BLaER1 treated with 17β-estradiol and CSF1 and Interleukin-3, amounts not matched to agents 10 nM and 100 nM (cell line): Measurements from ENCODE around the gene LSAMP.

ENCODE experiments used
- H3K27ac ChIP-seq, 11 experiments: shearing (Covaris generic); formaldehyde crosslinking; 2 replicates each; pipeline ENCODE4 v1.8.1; 2022
- H3K27me3 ChIP-seq, 11 experiments: shearing (Covaris generic); formaldehyde crosslinking; 2 replicates each; pipeline ENCODE4 v1.8.1; 2022
- H3K36me3 ChIP-seq, 11 experiments: shearing (Covaris generic); formaldehyde crosslinking; 2 replicates each; pipeline ENCODE4 v1.8.1; 2022
- H3K4me1 ChIP-seq, 10 experiments: shearing (Covaris generic); formaldehyde crosslinking; 2 replicates each; pipeline ENCODE4 v1.8.1; 2022
- H3K4me2 ChIP-seq, 11 experiments: shearing (Covaris generic); formaldehyde crosslinking; 2 replicates each; pipeline ENCODE4 v1.8.1; 2022
- H3K4me3 ChIP-seq, 10 experiments: shearing (Covaris generic); formaldehyde crosslinking; 2 replicates each; pipeline ENCODE4 v1.8.1; 2022
- H3K9ac ChIP-seq, 11 experiments: shearing (Covaris generic); formaldehyde crosslinking; 2 replicates each; pipeline ENCODE4 v1.8.1; 2022
- H3K9me3 ChIP-seq, 11 experiments: shearing (Covaris generic); formaldehyde crosslinking; replicated peaks in 1 of 11; 2 replicates each; pipeline ENCODE4 v1.8.1; 2022
- H4K20me1 ChIP-seq, 11 experiments: shearing (Covaris generic); formaldehyde crosslinking; 2 replicates each; pipeline ENCODE4 v1.8.1; 2022
- Cebpa-rat ChIP-seq, 11 experiments: shearing (Covaris generic); IDR thresholded peaks; 2 replicates each; pipeline ENCODE4 v1.8.1; 2022

Gene LSAMP

DNA sequence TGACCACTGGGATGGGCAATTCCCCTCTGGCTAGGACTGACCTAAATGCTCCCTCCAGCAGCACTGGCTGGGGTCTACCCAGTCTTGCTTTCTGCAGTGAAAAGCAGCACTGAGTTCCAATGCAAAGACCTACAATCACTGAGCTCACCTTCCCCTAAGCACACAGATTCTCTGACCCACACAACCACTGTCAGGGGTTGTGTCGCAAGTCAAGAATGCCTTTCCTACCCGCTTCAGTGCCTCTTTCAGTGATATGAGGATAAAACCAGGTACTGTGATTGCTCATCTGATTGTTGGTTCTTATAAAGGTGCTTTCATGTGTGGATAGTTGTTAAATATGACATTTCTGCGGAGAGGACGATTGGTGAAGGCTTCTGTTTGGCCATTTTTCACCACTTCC lies 476.4 kb downstream of the LSAMP start:
- TF ChIP-seq Cebpa-rat (IDR thresholded peaks at IDR 0.05), result no peak
- Histone ChIP-seq H4K20me1 (no peaks in the 10 kb centered on the region; a peak in 1 of 22 replicates), H3K27ac (no peak overlapping the region), H3K4me3 (no peak overlapping the region), H3K4me1 (no peaks in the 10 kb centered on the region), H3K9me3 (peaks cover 0 to 17% (median 0%) of the 10 kb centered on the region in 11 experiments; a peak in 5 of 22 replicates), H3K27me3 (no peaks in the 10 kb centered on the region), H3K4me2 (no peak overlapping the region), H3K9ac (no peak overlapping the region), H3K36me3 (no peaks in the 10 kb centered on the region)

DNA sequence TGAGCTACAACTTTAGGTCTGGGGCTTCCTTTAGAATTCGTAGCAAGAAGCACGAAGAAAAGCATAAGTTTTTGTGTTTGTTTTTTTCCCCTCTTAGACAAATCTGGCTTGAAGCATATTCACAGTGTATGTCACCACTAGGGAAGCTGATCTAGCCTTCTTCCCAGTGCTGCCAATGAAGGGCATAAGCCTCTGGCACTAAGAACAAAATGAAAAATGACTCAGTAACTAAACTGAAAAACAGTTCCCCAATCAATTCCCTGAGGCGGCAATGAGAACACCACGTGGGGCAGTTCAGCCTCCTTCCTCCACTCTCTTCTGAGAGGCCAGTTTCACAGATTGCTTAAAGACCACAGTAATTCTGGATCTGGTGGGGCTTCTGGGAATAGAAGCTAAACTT lies 483.9 kb downstream of the LSAMP start:
- Histone ChIP-seq H3K36me3 (no peaks in the 10 kb centered on the region), H3K4me1 (peaks cover 0 to 7% (median 0%) of the 10 kb centered on the region in 10 experiments; a peak in 1 of 20 replicates), H4K20me1 (no peaks in the 10 kb centered on the region), H3K4me2 (no peak overlapping the region), H3K27ac (no peak overlapping the region), H3K9me3 (no peaks in the 10 kb centered on the region), H3K4me3 (no peak overlapping the region), H3K27me3 (peaks cover 0 to 34% (median 0%) of the 10 kb centered on the region in 11 experiments; a peak in 4 of 22 replicates), H3K9ac (no peak overlapping the region)
- TF ChIP-seq Cebpa-rat (IDR thresholded peaks at IDR 0.05), result no peak

DNA sequence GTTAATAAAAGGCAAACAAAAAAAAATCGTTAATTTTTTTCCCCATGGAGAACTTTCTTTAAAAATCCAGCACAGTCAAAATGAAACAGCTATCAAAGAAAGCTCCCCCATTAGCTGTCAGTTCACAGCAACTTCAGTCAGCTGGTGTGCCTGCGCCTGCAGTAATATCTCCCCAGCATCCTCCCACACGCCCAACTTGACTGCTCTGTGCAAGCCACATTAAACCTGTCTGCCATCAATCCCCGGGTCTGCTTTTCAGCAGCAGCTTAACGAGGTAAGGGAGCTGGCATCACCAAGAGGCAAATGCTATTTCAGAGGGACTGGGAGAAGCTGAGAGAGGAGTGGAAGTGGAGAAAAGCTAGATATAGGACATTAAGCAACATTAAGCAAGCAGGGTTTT lies 484.5 kb downstream of the LSAMP start:
- H3K4me3 ChIP-seq, result no peak overlapping the region
- H3K27ac ChIP-seq, result no peak overlapping the region
- no peak overlapping the region for H3K4me2 ChIP-seq
- no peaks in the 10 kb centered on the region for H3K36me3 ChIP-seq
- peaks cover 0 to 7% (median 0%) of the 10 kb centered on the region in 10 experiments; a peak in 1 of 20 replicates for H3K4me1 ChIP-seq
- H4K20me1 ChIP-seq, result no peaks in the 10 kb centered on the region
- H3K9me3 ChIP-seq, result no peaks in the 10 kb centered on the region
- peaks cover 0 to 39% (median 0%) of the 10 kb centered on the region in 11 experiments; a peak in 5 of 22 replicates for H3K27me3 ChIP-seq
- TF ChIP-seq Cebpa-rat (IDR thresholded peaks at IDR 0.05), result no peak
- H3K9ac ChIP-seq, result no peak overlapping the region

DNA sequence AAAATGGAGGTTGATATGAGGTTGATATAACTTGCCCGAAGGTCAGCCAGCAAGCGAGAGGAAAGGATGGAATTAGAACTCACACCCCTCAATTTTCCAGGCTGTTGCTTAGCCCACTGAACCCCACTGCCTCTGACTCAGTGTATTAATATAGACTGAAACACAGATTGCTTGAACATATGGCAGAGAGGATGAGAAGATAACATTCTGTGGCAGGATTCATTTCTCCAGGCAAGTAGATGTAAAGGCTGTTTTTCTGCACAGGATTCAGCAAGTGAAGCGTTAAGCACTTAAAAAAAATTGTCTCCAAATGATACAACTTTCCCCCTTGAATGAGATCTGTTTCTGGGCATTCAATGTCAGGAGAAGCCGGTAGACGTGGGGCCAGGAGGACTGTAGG lies 486.8 kb downstream of the LSAMP start:
- Histone ChIP-seq H3K36me3 (no peaks in the 10 kb centered on the region), H3K4me2 (no peak overlapping the region), H3K9ac (no peak overlapping the region), H3K9me3 (no peaks in the 10 kb centered on the region), H3K4me3 (no peak overlapping the region), H4K20me1 (no peaks in the 10 kb centered on the region), H3K27me3 (peaks cover 0 to 56% (median 0%) of the 10 kb centered on the region in 11 experiments; a peak in 5 of 22 replicates), H3K27ac (no peak overlapping the region), H3K4me1 (peaks cover 0 to 7% (median 0%) of the 10 kb centered on the region in 10 experiments; a peak in 1 of 20 replicates)
- no peak for TF ChIP-seq Cebpa-rat (IDR thresholded peaks at IDR 0.05)

DNA sequence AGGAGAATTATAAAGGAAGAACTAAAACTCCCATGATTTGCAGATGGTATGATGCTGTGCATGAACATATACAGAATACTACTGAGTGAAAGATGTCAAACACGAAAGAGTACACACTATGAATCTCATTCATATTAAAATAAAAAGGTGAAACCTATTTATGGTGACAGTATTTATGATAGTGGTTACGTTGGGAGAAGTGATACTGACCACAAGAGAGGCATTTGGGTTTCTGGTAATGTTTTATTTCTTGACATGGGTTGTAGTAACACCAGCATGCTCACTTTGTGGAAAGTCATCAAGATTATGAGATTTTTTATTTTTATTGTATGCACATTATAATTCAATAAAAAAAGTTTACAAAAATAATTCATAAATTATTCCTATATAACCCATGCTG lies 498.0 kb downstream of the LSAMP start:
- Histone ChIP-seq H3K27me3 (peaks cover 0 to 90% (median 0%) of the 10 kb centered on the region in 11 experiments; a peak in 7 of 22 replicates), H3K9me3 (peaks cover 0 to 18% (median 5%) of the 10 kb centered on the region in 11 experiments; a peak in 7 of 22 replicates), H3K36me3 (no peaks in the 10 kb centered on the region), H3K9ac (no peak overlapping the region), H3K4me1 (peaks cover 0 to 8% (median 0%) of the 10 kb centered on the region in 10 experiments; a peak in 2 of 20 replicates), H4K20me1 (0 out of 22 replicates have a peak, but pooled peaks cover 0 to 3% (median 0%) of the 10 kb centered on the region in 11 experiments), H3K27ac (no peak overlapping the region), H3K4me2 (peak overlapping the region in 2 of 11 experiments; percentile 12 to 13; a peak in 1 of 22 replicates), H3K4me3 (no peak overlapping the region)
- no peak for TF ChIP-seq Cebpa-rat (IDR thresholded peaks at IDR 0.05)

DNA sequence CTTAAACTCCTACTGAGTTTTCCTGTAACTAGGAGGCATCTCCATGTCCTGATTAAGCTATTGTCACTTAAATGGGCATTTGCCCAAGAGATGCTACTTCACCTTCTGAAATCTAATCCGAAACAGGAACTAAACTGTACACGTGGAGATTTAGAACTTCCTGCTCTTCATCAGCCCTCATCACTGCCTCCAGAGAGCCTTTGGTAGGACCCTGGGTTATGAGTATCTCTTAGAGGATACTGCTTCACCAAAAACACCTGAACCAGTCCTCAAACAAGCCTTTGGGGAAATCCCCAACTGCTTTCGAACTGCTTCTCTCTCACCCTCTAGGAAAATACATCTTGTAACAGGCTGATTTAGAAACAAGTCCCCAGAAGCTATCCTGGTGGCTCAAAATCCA lies 501.7 kb downstream of the LSAMP start:
- H3K4me3 ChIP-seq, result no peak overlapping the region

DNA sequence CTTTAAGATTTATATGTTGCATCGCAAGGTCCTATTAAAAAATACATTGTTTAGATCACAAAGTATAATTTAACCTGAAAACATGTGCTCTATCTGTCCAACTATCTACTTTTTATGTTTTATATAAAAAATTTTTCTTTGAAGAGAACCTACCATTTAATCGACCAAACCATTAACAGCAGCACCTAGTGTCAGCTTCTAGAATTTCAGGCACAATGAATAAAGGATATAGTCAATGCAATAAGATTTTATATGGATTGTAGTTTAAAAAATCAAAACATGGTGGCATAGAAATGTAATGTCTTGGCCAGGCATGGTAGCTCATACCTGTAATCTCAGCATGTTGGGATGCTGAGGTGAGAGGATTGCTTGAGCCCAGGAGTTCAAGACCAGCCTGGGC lies 508.2 kb downstream of the LSAMP start:
- H3K4me2 ChIP-seq, result no peak overlapping the region
- no peaks in the 10 kb centered on the region for H3K4me1 ChIP-seq
- no peaks in the 10 kb centered on the region for H4K20me1 ChIP-seq
- H3K36me3 ChIP-seq, result no peaks in the 10 kb centered on the region
- H3K27me3 ChIP-seq, result peaks cover 0 to 32% (median 0%) of the 10 kb centered on the region in 11 experiments; a peak in 5 of 22 replicates
- no peak overlapping the region for H3K27ac ChIP-seq
- H3K4me3 ChIP-seq, result no peak overlapping the region
- no peak overlapping the region for H3K9ac ChIP-seq
- TF ChIP-seq Cebpa-rat (IDR thresholded peaks at IDR 0.05), result no peak
- H3K9me3 ChIP-seq, result peaks cover 0 to 13% (median 7%) of the 10 kb centered on the region in 11 experiments; a peak in 11 of 22 replicates

More for the DNA sequence above, 501.7 kb downstream of the LSAMP start:
- H3K9ac ChIP-seq, result no peak overlapping the region
- H3K27ac ChIP-seq, result no peak overlapping the region
- H3K4me1 ChIP-seq, result peaks cover 0 to 8% (median 0%) of the 10 kb centered on the region in 10 experiments; a peak in 2 of 20 replicates
- no peaks in the 10 kb centered on the region for H3K36me3 ChIP-seq
- no peak overlapping the region for H3K4me2 ChIP-seq
- H3K27me3 ChIP-seq, result peaks cover 0 to 77% (median 0%) of the 10 kb centered on the region in 11 experiments; a peak in 7 of 22 replicates
- peaks cover 0 to 13% (median 7%) of the 10 kb centered on the region in 11 experiments; a peak in 11 of 22 replicates for H3K9me3 ChIP-seq
- no peak for TF ChIP-seq Cebpa-rat (IDR thresholded peaks at IDR 0.05)
- 0 out of 22 replicates have a peak, but pooled peaks cover 0 to 3% (median 0%) of the 10 kb centered on the region in 11 experiments for H4K20me1 ChIP-seq

DNA sequence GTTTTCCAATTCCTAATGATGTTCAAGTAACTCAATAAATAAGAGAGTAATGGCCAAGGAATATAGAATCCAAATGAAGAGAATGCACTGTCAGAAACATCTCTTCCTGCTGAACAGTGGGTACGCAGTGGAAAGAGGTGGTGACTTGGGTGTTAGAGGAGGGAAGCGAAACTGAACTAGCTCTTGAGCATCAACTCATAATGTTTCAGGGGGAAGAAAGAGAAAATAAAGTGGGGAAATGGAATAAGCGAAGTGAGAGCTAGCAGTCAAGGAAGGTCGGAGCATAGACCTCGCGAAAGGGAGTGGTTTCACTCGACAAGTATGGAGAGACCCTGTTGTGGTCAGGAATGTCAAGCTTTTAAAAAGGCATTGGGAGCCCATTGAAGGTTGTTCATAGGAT lies 512.5 kb downstream of the LSAMP start:
- Histone ChIP-seq H3K4me1 (peaks cover 5 to 17% (median 9%) of the 10 kb centered on the region in 10 experiments; a peak in 17 of 20 replicates), H3K4me2 (no peak overlapping the region), H4K20me1 (no peaks in the 10 kb centered on the region), H3K4me3 (no peak overlapping the region), H3K27ac (no peak overlapping the region), H3K9me3 (no peaks in the 10 kb centered on the region), H3K27me3 (peaks cover 0 to 13% (median 0%) of the 10 kb centered on the region in 11 experiments; a peak in 3 of 22 replicates), H3K9ac (no peak overlapping the region), H3K36me3 (no peaks in the 10 kb centered on the region)
- TF ChIP-seq Cebpa-rat (IDR thresholded peaks at IDR 0.05), result no peak

DNA sequence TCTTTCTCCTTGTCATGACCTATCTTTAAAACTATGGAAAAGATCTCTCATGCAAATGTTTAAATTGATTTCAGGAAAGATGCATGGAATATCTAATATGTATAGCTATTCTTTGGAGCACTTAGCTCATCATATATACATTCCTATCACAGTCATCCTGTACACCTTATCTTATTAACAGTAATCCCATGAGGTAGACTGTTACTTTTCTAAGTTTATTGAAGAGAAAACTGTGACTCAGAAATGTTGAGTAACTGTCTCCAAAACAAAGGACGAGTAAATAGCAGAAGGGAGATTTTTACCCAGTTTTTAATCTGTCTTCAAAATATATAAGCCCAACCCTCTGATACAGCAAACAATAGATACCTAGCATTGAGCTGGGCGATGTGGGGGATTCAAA lies 513.7 kb downstream of the LSAMP start:
- Histone ChIP-seq H3K4me3 (no peak overlapping the region), H3K4me2 (peak overlapping the region in 6 of 11 experiments; percentile 14 to 66 (median 42); a peak in 7 of 22 replicates), H3K4me1 (peaks cover 5 to 17% (median 9%) of the 10 kb centered on the region in 10 experiments; a peak in 17 of 20 replicates), H3K9me3 (no peaks in the 10 kb centered on the region), H3K36me3 (no peaks in the 10 kb centered on the region), H3K27me3 (peaks cover 0 to 13% (median 0%) of the 10 kb centered on the region in 11 experiments; a peak in 3 of 22 replicates), H4K20me1 (no peaks in the 10 kb centered on the region), H3K27ac (no peak overlapping the region), H3K9ac (no peak overlapping the region)
- no peak for TF ChIP-seq Cebpa-rat (IDR thresholded peaks at IDR 0.05)
